ENCODE data around the gene NMRAL1.

- TF ChIP-seq, protein P1, sequence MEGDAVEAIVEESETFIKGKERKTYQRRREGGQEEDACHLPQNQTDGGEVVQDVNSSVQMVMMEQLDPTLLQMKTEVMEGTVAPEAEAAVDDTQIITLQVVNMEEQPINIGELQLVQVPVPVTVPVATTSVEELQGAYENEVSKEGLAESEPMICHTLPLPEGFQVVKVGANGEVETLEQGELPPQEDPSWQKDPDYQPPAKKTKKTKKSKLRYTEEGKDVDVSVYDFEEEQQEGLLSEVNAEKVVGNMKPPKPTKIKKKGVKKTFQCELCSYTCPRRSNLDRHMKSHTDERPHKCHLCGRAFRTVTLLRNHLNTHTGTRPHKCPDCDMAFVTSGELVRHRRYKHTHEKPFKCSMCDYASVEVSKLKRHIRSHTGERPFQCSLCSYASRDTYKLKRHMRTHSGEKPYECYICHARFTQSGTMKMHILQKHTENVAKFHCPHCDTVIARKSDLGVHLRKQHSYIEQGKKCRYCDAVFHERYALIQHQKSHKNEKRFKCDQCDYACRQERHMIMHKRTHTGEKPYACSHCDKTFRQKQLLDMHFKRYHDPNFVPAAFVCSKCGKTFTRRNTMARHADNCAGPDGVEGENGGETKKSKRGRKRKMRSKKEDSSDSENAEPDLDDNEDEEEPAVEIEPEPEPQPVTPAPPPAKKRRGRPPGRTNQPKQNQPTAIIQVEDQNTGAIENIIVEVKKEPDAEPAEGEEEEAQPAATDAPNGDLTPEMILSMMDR (IDR thresholded peaks at IDR 0.05 in 4 of 5, conservative IDR thresholded peaks at IDR 0.05 in 1 of 5), result no peak
- TF ChIP-seq POLR2A (IDR thresholded peaks at IDR 0.05), result no peak
These were observed 13.6 kb upstream of the NMRAL1 start for GRCh38 chr16:4487955-4488498.
